Thyroid gland (tissue), 4 donors: Measurements from ENCODE around the gene PHF21B.

ENCODE experiments used
- POLR2A ChIP-seq, 2 donors: fragments of 450-650 bp; IDR thresholded peaks; one replicate each; pipeline ENCODE4 v1.6.1; 2017; ENCODE audit warnings: antibody characterized with exemption in 2 of 2, mild to moderate bottlenecking in 2 of 2, moderate library complexity in 1 of 2
- TF ChIP-seq, protein P1 (sequence below), 6 experiments: fragments of 200-600 bp in 3 of 6; fragments of 450-650 bp in 3 of 6; sonication (generic) in 3 of 6; IDR thresholded peaks; one replicate each; pipeline ENCODE4 v1.5.1; 2016 to 2019; ENCODE audit warnings: antibody characterized with exemption in 6 of 6, mild to moderate bottlenecking in 2 of 6, inconsistent platforms in 1 of 6, moderate library complexity in 1 of 6

GRCh38 chr22:44861245-44861644, 148.6 kb downstream of the PHF21B start:
- TF ChIP-seq, protein P1, sequence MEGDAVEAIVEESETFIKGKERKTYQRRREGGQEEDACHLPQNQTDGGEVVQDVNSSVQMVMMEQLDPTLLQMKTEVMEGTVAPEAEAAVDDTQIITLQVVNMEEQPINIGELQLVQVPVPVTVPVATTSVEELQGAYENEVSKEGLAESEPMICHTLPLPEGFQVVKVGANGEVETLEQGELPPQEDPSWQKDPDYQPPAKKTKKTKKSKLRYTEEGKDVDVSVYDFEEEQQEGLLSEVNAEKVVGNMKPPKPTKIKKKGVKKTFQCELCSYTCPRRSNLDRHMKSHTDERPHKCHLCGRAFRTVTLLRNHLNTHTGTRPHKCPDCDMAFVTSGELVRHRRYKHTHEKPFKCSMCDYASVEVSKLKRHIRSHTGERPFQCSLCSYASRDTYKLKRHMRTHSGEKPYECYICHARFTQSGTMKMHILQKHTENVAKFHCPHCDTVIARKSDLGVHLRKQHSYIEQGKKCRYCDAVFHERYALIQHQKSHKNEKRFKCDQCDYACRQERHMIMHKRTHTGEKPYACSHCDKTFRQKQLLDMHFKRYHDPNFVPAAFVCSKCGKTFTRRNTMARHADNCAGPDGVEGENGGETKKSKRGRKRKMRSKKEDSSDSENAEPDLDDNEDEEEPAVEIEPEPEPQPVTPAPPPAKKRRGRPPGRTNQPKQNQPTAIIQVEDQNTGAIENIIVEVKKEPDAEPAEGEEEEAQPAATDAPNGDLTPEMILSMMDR (IDR thresholded peaks at IDR 0.05), result no peak
- TF ChIP-seq POLR2A (IDR thresholded peaks at IDR 0.05), result no peak
